ENCODE measurements around the gene P2RX6.

Gene P2RX6

DNA sequence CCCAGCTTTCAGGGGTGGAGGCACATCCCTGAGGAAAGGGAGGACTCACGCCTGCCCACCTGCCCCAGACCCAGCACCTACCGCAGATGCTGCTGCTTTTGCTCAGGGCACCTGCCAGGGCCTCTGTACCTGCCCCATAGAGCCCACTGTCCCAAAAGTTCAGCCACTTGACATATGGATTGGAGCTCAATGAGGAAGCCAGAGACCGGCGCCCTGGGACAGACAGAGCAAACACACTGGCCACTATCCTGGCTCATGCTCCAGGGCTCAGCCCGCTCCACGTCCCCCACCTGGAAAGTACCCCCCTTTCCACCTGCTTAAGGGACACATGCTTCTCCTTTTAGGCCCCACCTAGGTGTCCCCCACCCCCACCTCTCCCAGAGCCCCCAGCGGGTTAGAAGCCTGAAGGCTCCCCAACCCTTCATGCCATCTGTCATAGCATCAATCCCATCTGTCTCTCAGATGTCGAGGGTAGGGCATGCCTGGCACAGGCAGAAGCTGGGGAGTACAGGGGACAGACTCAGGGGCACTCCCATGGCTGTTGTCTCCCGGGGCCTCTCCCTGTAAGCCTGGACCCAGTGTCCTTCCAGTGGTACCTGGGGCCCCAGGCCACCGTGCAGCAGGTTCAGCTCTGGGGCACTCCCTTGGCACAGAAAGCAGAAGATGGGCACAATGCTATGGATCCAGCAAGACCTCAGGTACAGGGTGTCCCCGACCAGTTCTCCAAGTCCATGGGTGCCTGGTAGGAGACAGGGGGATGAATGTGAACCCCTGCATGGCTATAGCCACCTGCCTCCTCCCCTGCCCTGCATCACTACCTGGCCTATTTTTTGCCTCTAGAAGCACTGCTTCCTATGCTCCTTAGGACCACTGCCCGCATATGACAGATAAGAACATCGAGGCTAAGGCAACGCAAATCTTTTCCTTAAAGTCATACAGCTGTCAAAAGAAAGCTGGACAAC lies 2.2 kb upstream of the P2RX6 start:
- DNase-seq (ENCODE audit: low read depth), result no peak

DNA sequence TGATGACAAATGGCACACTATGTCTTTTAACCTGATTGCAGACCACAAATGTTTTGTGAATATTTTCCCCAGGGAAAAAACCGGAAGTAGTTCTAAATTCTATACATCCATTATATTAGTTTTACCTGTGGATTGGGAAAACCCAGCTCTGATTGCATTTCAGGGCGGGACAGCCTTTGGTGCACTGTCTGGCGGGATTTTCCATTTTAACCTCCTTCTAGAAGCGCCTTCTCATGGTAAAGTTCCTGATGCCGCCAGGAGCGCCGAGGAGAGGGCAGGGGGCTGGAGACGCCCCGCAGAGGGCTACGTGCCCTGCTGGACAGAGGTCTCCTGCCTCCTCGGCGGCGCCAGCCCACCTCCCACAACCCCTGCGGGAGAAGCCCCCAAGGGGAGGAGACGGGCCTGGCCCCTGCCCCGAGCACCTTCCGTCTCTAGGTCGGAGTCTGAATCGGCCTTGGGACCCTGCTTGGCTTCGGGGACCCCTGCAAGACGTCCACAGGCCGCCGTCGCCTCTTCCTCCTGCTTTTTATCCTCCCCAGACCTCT lies 1.2 kb upstream of the P2RX6 start:
- DNase-seq (ENCODE audit: low read depth), result no peak

DNA sequence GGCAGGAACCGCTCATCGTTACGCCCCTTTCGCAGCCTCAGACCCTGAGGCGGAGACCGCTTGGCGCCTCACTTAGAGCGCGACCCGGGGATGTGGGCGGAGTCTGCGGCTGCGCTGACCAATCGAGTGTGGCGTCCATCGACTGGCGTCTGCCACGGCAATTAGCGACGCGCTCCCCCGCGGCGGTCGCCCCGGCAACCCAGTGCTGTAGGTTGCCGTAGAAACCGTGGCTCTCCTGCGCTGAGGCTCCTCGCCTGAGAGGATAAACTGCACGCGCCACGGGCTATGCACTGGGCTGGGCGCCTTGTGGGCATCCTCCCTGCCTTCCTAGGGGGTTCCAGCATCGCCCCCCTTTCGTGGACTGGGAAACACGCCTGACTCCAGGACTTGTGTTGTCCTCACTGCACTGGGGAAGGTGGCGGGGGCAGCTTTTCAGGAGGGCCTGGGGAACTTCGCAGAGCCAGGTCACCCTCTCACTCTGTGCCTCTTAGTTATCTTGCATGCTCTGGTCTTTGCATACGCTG lies 701 bp upstream of the P2RX6 start:
- peak; percentile 70 for DNase-seq (ENCODE audit: low read depth)

DNA sequence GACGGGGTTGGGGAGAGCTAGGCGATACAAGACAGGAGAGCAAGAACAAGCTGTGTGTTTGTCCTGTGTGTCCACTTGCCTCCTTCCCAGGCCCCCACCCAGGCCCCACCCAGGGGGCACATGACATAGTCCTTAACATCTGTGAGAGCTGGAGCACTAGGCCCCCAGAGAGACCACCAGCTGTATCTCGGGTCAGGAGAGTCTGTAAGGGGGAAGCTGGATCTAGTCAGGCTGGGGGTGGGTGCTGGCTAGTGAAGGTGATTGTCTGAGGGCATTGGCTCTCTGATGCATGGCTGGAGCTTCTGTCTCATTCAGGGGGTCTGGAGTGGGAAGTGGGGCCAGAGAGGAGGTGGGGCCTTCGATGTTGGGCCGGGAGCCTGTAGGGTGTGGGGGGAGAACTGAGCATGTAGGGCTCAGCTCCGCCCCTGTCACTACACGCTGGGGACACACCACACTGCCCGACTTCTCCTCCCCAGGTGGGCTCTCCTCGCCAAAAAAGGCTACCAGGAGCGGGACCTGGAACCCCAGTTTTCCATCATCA lies 571 bp downstream of the P2RX6 start:
- DNase-seq (ENCODE audit: low read depth), result no peak

DNA sequence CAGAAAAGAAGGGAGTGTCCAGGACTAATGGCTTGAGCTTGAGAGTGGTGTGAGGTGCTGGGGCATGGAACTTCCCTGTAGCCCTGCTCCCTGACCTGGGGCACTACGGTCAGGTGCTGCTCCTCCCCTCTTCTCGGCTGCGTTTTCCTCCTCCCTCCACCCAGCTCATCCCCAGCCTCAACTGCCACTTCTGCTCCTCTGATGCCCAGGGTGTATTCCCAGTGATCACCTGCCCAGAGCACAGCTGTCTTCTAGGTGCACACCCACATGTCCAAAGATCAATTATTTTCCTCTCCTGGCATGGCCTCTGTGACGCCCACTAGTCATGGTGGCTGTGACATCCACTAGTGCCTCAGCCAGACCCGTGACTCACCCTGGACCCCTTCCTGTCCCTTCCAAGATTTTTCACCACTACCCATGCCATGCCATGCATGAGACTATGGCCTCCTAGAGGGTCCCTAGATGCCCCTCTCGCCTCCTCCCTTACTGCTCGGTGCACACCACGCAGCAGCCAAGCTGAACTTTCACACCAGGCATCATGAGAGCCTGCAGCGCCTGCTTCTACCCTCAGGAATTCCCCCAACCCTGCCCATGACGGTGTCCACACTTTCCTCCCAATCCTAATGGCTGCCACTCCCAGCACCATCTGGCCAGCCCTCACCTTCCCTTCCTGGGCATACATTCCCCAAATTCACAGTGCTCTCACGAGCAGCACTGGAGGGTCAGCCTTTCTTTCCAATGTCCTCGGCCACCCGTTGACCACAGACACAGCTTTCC lies 1.9 kb downstream of the P2RX6 start:
- no peak for DNase-seq (ENCODE audit: low read depth)

DNA sequence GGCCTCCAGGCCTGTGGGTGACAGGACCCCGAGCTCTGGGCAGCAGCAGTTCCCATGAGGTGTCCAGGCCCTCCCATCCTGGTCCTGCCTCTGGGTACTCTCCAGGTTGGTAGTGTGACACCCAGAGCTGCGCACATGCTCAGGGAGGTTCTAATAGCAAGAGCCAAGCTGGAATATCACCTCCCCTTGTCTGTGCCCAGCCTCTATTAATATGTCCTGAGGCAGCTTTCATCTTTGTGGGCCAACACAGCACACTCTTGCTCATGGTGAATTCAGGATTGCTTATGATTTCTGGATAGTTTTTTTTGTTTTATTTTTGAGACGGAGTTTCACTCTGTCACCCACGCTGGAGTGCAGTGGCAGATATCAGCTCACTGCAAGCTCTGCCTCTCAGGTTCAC lies 3.3 kb downstream of the P2RX6 start:
- DNase-seq (ENCODE audit: low read depth), result no peak

- no peak for DNase-seq (ENCODE audit: low read depth)
These were observed 6.0 kb downstream of the P2RX6 start for GRCh38 chr22:21020802-21021429.

GRCh38 chr22:21022507-21022906 lies 7.5 kb downstream of the P2RX6 start:
- no peak for DNase-seq (ENCODE audit: low read depth)

- no peak for DNase-seq (ENCODE audit: low read depth)
These were observed 8.1 kb downstream of the P2RX6 start for GRCh38 chr22:21022955-21023614.

DNA sequence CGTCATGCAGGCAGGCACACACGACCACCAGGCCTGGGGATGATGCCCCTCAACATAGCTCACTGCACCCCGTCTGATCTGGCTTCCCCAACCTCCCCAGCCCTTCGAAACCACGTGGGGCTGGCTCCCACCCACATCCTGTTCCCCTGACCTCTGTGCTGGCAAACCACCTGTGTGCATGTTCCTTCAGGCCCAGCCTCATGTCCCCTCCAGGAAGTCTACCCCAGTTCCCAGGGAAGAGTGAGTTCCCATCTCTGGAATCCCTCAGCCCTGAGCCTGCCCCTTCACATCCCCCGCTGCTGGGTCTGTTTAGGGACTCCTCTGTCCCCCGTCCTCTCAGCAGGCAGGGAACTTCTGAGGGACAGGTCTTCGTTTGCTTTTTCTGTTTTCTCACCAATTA lies 10.3 kb downstream of the P2RX6 start:
- DNase-seq (ENCODE audit: low read depth), result no peak

- no peak for DNase-seq (ENCODE audit: low read depth)
These were observed 11.1 kb downstream of the P2RX6 start for GRCh38 chr22:21025763-21026755.

DNA sequence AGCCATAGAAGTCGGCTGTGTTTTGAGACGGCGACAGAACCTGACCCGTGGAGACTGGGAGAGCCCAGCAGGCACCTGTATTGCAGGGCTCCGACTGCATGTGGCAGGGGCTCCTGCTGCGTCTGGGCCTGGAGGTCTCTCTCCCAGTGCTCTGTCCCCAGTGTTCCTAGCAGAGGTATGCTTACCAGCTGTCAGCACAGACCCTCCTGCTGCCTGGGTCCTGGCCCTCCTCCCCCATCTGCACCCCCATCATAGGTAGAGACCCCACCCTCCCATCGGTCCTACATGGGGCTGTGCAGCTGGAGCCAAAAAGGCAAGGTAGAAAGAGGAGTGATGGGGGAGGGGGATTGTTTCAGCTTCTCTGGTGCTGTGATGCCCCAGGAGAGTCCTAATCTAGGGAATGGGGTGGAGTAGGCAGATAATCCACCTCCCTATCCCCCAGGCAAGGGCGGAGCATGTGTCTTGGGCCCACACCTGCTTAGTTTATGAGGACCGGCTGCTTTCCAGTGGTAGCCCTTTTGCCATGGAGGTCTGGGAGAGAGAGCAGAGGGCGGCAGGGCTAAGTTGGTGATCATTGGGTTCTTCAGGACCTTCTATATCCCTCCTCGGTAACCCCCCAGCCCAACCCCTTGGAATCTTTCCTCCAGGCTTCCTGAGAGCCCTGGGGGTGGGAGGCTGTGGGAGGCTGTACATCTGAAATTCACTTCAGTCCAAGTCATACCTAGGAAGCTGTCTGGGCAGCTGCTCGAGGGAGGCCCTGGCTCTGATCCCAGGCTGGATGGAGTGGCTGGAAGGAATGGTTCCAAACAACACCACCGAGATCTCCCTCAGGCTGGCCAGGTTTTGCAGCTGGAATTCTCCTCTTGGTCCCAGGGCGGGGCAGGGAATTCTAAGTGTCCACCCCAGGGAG lies 12.1 kb downstream of the P2RX6 start:
- DNase-seq (ENCODE audit: low read depth), result no peak

DNA sequence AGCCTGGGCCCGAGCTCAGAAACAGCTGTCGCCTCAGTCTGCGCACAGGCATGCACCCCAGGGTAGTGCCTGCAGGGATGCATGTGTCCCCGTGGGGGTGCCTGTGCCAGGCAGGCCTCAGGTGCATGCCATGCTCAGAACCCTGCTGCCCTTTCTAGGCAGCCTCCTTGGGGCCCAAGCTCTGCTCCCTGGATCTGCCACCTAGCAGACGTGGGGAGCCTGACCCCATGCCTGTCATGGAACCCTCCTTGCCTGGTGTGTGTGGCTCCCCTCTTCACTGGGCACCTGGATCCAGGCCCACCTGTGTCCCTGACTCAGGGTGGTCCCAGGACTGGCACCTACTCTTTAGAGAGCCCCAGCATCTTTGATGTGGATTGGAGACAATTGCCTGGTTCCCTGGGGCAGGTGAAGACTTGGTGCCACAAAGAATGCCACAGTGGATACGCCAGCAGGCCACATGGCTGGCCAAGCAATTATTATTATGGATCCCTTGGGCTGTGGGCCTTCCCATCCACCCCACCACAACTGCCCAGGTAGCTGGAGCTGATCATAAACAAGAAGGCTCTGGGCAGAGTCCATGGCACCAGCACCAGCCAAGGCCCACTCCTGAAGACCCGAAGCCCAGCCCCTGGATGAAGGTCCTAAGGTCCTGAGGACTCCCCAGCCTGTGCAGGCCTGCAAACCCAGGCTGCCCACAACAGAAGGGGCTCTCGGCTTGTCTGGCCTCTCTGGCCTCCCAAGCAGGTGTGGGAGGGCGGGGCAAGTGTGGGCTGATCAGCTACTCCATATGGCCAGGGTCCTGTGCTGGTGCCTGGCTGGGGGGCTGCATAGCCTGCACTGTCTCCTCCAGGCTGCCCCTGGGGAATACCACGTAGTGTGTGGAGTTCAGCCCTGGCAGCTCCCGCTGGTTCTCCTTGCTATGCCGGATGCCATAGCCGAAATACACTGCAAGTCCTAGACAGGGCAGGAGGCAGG lies 13.6 kb downstream of the P2RX6 start:
- DNase-seq (ENCODE audit: low read depth), result no peak

GRCh38 chr22:21029486-21030025 lies 14.6 kb downstream of the P2RX6 start:
- DNase-seq (ENCODE audit: low read depth), result no peak

GRCh38 chr22:21030032-21030431 lies 15.1 kb downstream of the P2RX6 start:
- no peak for DNase-seq (ENCODE audit: low read depth)

- no peak for DNase-seq (ENCODE audit: low read depth)
These were observed 15.9 kb downstream of the P2RX6 start for GRCh38 chr22:21030621-21031544.

All from T follicular helper cell (primary cell).